ENCODE measurements around the gene MCAT. TPM values are rescaled to one million over a fixed set of nuclear protein-coding genes. Genes with fewer than 3 reads are reported as not detected.

Gene MCAT
- polyA plus RNA-seq, 3 donors = 4.5 to 8.9 (median 6.8) TPM

DNA sequence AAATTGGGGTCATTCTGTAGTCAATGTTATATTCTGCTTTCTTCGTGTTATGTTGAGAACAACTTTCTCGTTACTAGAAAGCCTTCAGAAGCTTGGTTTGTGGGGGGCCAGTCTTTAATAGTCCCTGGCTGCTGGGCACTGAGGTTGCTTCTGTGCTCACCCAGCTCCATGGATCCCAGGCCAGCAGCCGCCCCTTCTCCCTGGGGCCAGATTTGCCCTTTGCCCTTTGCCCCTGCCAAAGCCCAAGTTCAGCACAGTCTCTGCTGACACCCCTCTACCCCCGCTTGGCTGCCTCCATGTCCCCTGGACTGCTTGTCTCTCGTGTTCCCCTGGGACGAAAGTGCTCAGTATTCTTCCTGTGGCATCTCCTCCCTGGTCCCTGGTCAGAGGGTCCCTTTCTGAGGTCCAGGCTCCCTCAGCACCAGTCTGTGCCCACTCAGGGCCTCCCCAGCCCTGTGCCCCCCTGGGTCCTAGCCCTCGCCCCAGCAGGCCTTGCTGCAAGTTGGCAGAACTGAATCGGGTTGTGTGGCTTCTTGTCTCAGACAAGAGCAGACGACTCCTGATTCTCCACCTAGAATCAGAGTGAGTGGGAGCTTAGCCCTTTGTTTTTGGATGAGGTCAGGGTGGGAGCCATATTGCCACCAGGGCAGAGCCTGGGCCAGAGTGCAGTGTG lies 14.8 kb upstream of the MCAT start:
- H3K27me3 Mint-ChIP-seq (ENCODE audit: low read depth in 3 of 3) = peaks cover 0 to 2% (median 0%) of the 10 kb centered on the region in 3 donors
- peaks cover 92% of the 10 kb centered on the region for H4K20me1 ChIP-seq (ENCODE audit: insufficient read depth, low read length)
- H3K4me1 ChIP-seq (ENCODE audit: control insufficient read depth in 1 of 2, insufficient read depth in 2 of 2, low read length in 2 of 2) = peaks cover 71 to 75% of the 10 kb centered on the region in 2 donors
- peaks cover 0 to 2% (median 0%) of the 10 kb centered on the region in 7 donors for H3K9me3 Mint-ChIP-seq
- peak overlapping the region; percentile 20 to 78 for H3K27ac ChIP-seq (ENCODE audit: low read depth in 1 of 2, low read length in 2 of 2)
- H3K27ac Mint-ChIP-seq = peak overlapping the region in 6 of 7 donors; percentile 64 to 91 (median 83)
- peaks cover 31 to 58% of the 10 kb centered on the region in 2 donors for H3K36me3 ChIP-seq (replicated peaks in 1 of 2; ENCODE audit: control insufficient read depth in 1 of 2, insufficient read depth in 2 of 2, low read length in 2 of 2)
- WGBS (ENCODE audit: insufficient coverage) = 95% methylated on average over 7 of the region's 9 CpGs
- peak overlapping the region in 1 of 2 donors; percentile 11 for H3K4me3 Mint-ChIP-seq
- H2AFZ ChIP-seq (ENCODE audit: insufficient read depth, low read depth, low read length, poor library complexity, severe bottlenecking) = no peak overlapping the region
- H3K36me3 Mint-ChIP-seq = peaks cover 23 to 62% of the 10 kb centered on the region in 2 donors
- no peak overlapping the region for H3K4me2 ChIP-seq (replicated peaks; ENCODE audit: extremely low read depth, low read length, poor library complexity, severe bottlenecking)
- intact Hi-C loops (cut with micrococcal nuclease) = loop anchor here in 1 of 2 donors (10.0 kb wide), 2 partner anchors 143 to 223 kb away; partner anchors contain the start of gene PACSIN2
- H3K4me1 Mint-ChIP-seq = peaks cover 64% of the 10 kb centered on the region
- peaks cover 81% of the 10 kb centered on the region for H3K79me2 ChIP-seq (ENCODE audit: insufficient read depth, low read length)
- TF ChIP-seq CTCF (IDR thresholded peaks at IDR 0.05) = no peak
- H3K27me3 ChIP-seq (ENCODE audit: control insufficient read depth in 2 of 2, insufficient read depth in 2 of 2, low read length in 2 of 2) = no peaks in the 10 kb centered on the region
- no peaks in the 10 kb centered on the region for H3K9me3 ChIP-seq (replicated peaks in 1 of 2; ENCODE audit: control insufficient read depth in 1 of 2, insufficient read depth in 1 of 2, low read length in 2 of 2)
- DNase-seq = no peak
- peak overlapping the region; percentile 21 for H3K9ac ChIP-seq (ENCODE audit: insufficient read depth, low read length, poor library complexity, severe bottlenecking)
- H3K4me3 ChIP-seq (replicated peaks in 1 of 3; ENCODE audit: low read depth in 2 of 3, low read length in 3 of 3) = no peak overlapping the region

GRCh38 chr22:43156413-43156812 lies 13.2 kb upstream of the MCAT start:
- Mint-ChIP-seq H3K4me3 (no peak overlapping the region), H3K27me3 (ENCODE audit: low read depth in 3 of 3) (peaks cover 0 to 2% (median 0%) of the 10 kb centered on the region in 3 donors), H3K36me3 (peaks cover 15 to 46% of the 10 kb centered on the region in 2 donors), H3K27ac (peak overlapping the region in 6 of 7 donors; percentile 72 to 96 (median 94)), H3K4me1 (peaks cover 63% of the 10 kb centered on the region), H3K9me3 (peaks cover 0 to 2% (median 0%) of the 10 kb centered on the region in 7 donors)
- Histone ChIP-seq H3K4me3 (replicated peaks in 1 of 3; ENCODE audit: low read depth in 2 of 3, low read length in 3 of 3) (peak overlapping the region in 1 of 3 experiments; percentile 98), H3K4me1 (ENCODE audit: control insufficient read depth in 1 of 2, insufficient read depth in 2 of 2, low read length in 2 of 2) (peaks cover 63 to 78% of the 10 kb centered on the region in 2 donors), H3K27ac (ENCODE audit: low read depth in 1 of 2, low read length in 2 of 2) (peak overlapping the region; percentile 79 to 87), H3K9ac (ENCODE audit: insufficient read depth, low read length, poor library complexity, severe bottlenecking) (no peak overlapping the region), H3K79me2 (ENCODE audit: insufficient read depth, low read length) (peaks cover 97% of the 10 kb centered on the region), H4K20me1 (ENCODE audit: insufficient read depth, low read length) (peaks cover 82% of the 10 kb centered on the region), H3K4me2 (replicated peaks; ENCODE audit: extremely low read depth, low read length, poor library complexity, severe bottlenecking) (peak overlapping the region; percentile 79), H3K36me3 (replicated peaks in 1 of 2; ENCODE audit: control insufficient read depth in 1 of 2, insufficient read depth in 2 of 2, low read length in 2 of 2) (peaks cover 22 to 42% of the 10 kb centered on the region in 2 donors), H3K27me3 (ENCODE audit: control insufficient read depth in 2 of 2, insufficient read depth in 2 of 2, low read length in 2 of 2) (no peaks in the 10 kb centered on the region), H2AFZ (ENCODE audit: insufficient read depth, low read depth, low read length, poor library complexity, severe bottlenecking) (no peak overlapping the region), H3K9me3 (replicated peaks in 1 of 2; ENCODE audit: control insufficient read depth in 1 of 2, insufficient read depth in 1 of 2, low read length in 2 of 2) (no peaks in the 10 kb centered on the region)
- no peak for DNase-seq
- WGBS (ENCODE audit: insufficient coverage) = 75% methylated on average over 7 of the region's 12 CpGs
- intact Hi-C loops (cut with micrococcal nuclease) = loop anchor here in 1 of 2 donors (10.0 kb wide), 2 partner anchors 142 to 222 kb away; partner anchors contain the start of gene PACSIN2
- TF ChIP-seq CTCF (IDR thresholded peaks at IDR 0.05) = no peak
